Neural cell (in vitro differentiated cells): ENCODE data around the gene KCNA2. TPM values are rescaled to one million over a fixed set of nuclear protein-coding genes. Genes with fewer than 3 reads are reported as not detected.

ENCODE experiments used
- polyA plus RNA-seq: library from polyadenylated mRNA; depleted of rRNA; stranded (reverse); fragments of >200 nt; gene quantifications from 2 replicates; pipeline ENCODE4 v1.2.3, GENCODE V29; 2014

KCNA2 gene
- polyA plus RNA-seq, 1 donor from 2014 or later, result 3.4 TPM

Other genes starting within 250 kb of the KCNA2 start
- 0.50 and 1.2 TPM in 2 replicates for gene SLC16A4, start 215.3 kb downstream of the KCNA2 start, polyA plus RNA-seq
- 102 and 111 TPM in 2 replicates for gene LAMTOR5, start 198.7 kb downstream of the KCNA2 start, polyA plus RNA-seq
- gene PROK1, start 155.2 kb downstream of the KCNA2 start, polyA plus RNA-seq, result 0.54 and 1.5 TPM in 2 replicates
- not detected in 2 replicates for gene KCNA10, start 87.2 kb downstream of the KCNA2 start, polyA plus RNA-seq
- gene KCNA3, start 68.6 kb upstream of the KCNA2 start, polyA plus RNA-seq, result 5.4 and 5.6 TPM in 2 replicates